Mucosa of rectum (tissue), 2 donors: ENCODE results near the gene KCNQ4.

Experiments
- H3K27ac ChIP-seq, 2 donors: one replicate each; pipeline ENCODE4 v1.7.0; 2013; ENCODE audit warnings: inconsistent platforms in 2 of 2, low read depth in 2 of 2, low read length in 2 of 2
- H3K27me3 ChIP-seq, 2 donors: one replicate each; pipeline ENCODE4 v1.7.0; 2013; ENCODE audit warnings: low read length in 2 of 2; ENCODE audit not compliant: control insufficient read depth in 2 of 2, insufficient read depth in 2 of 2
- H3K36me3 ChIP-seq, 2 donors: one replicate each; pipeline ENCODE4 v1.7.0; 2013; ENCODE audit warnings: low read length in 2 of 2; ENCODE audit not compliant: control insufficient read depth in 2 of 2, insufficient read depth in 2 of 2
- H3K4me1 ChIP-seq, 2 donors: one replicate each; pipeline ENCODE4 v1.7.0; 2013; ENCODE audit warnings: low read length in 2 of 2, mild to moderate bottlenecking in 1 of 2; ENCODE audit not compliant: control insufficient read depth in 2 of 2, insufficient read depth in 2 of 2
- H3K4me3 ChIP-seq, 2 donors: one replicate each; pipeline ENCODE4 v1.7.0; 2013; ENCODE audit warnings: low read length in 2 of 2
- H3K9ac ChIP-seq, 2 donors: one replicate each; pipeline ENCODE4 v1.7.0; 2013; ENCODE audit warnings: low read length in 2 of 2, low read depth in 1 of 2, mild to moderate bottlenecking in 1 of 2
- H3K9me3 ChIP-seq, 2 donors: one replicate each; pipeline ENCODE4 v1.7.0; 2013; ENCODE audit warnings: low read length in 2 of 2; ENCODE audit not compliant: control insufficient read depth in 2 of 2
- donor health status: healthy.
- donor health status: Normal muscosa, but diverticular disease.

KCNQ4 gene

GRCh38 chr1:40754201-40754600 is 29.4 kb upstream of the KCNQ4 start:
- no peak overlapping the region for H3K4me3 ChIP-seq
- H3K4me1 ChIP-seq: peaks cover 7 to 13% of the 10 kb centered on the region in 2 donors
- H3K9me3 ChIP-seq: no peaks in the 10 kb centered on the region
- H3K27ac ChIP-seq: no peak overlapping the region
- peaks cover 76 to 81% of the 10 kb centered on the region in 2 donors for H3K36me3 ChIP-seq
- H3K9ac ChIP-seq: no peak overlapping the region
- H3K27me3 ChIP-seq: no peaks in the 10 kb centered on the region

DNA sequence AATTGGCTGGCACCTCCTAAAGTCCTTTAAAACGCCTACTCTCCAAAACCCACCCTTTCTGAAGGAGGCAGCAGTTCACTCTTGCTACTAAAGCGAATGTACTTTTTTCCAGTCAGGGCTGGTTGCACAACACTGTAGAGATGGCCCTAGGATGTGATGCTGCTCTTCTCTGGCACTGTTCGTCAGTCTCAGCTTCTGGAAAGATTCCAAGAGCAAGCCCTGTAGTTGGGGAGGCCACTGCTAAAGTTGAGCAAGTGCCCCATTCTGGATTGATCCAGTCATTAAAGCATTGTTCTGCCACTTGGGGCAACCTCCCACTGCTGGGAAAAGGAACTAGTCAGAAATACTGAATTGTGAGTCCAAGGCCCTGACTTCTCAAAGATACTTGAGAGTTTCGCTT is 28.5 kb upstream of the KCNQ4 start:
- Histone ChIP-seq H3K36me3 (peaks cover 74 to 83% of the 10 kb centered on the region in 2 donors), H3K27me3 (no peaks in the 10 kb centered on the region), H3K4me3 (no peak overlapping the region), H3K9me3 (no peaks in the 10 kb centered on the region), H3K9ac (no peak overlapping the region), H3K4me1 (peaks cover 4 to 5% of the 10 kb centered on the region in 2 donors), H3K27ac (no peak overlapping the region)

GRCh38 chr1:40756523-40756922 is 27.1 kb upstream of the KCNQ4 start:
- H3K9me3 ChIP-seq: no peaks in the 10 kb centered on the region
- H3K36me3 ChIP-seq: peaks cover 79 to 80% of the 10 kb centered on the region in 2 donors
- H3K9ac ChIP-seq: no peak overlapping the region
- no peak overlapping the region for H3K4me3 ChIP-seq
- no peak overlapping the region for H3K27ac ChIP-seq
- no peaks in the 10 kb centered on the region for H3K27me3 ChIP-seq
- H3K4me1 ChIP-seq: no peaks in the 10 kb centered on the region

GRCh38 chr1:40757084-40757483 is 26.5 kb upstream of the KCNQ4 start:
- H3K9ac ChIP-seq: no peak overlapping the region
- no peaks in the 10 kb centered on the region for H3K27me3 ChIP-seq
- H3K36me3 ChIP-seq: peaks cover 83 to 84% of the 10 kb centered on the region in 2 donors
- no peaks in the 10 kb centered on the region for H3K4me1 ChIP-seq
- no peaks in the 10 kb centered on the region for H3K9me3 ChIP-seq
- no peak overlapping the region for H3K4me3 ChIP-seq
- H3K27ac ChIP-seq: no peak overlapping the region

DNA sequence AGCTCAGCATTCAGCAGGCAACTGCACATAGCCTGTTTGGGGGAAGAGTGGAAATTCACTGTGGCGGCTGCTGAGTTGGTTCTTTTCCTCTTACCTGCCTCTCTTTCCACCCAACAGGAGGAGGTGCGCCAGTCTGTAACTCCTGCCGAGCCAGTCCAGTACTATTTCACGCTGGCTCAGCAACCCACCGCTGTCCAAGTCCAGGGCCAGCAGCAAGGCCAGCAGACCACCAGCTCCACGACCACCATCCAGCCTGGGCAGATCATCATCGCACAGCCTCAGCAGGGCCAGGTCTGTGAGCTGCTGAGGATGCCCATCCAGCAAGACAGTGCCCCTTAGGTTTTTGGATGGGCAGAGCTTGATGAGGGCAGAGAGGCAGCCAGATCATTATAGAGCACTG is 25.6 kb upstream of the KCNQ4 start:
- H3K4me3 ChIP-seq: no peak overlapping the region
- no peaks in the 10 kb centered on the region for H3K4me1 ChIP-seq
- H3K9me3 ChIP-seq: no peaks in the 10 kb centered on the region
- no peak overlapping the region for H3K9ac ChIP-seq
- peaks cover 84 to 86% of the 10 kb centered on the region in 2 donors for H3K36me3 ChIP-seq
- H3K27ac ChIP-seq: no peak overlapping the region
- H3K27me3 ChIP-seq: no peaks in the 10 kb centered on the region

DNA sequence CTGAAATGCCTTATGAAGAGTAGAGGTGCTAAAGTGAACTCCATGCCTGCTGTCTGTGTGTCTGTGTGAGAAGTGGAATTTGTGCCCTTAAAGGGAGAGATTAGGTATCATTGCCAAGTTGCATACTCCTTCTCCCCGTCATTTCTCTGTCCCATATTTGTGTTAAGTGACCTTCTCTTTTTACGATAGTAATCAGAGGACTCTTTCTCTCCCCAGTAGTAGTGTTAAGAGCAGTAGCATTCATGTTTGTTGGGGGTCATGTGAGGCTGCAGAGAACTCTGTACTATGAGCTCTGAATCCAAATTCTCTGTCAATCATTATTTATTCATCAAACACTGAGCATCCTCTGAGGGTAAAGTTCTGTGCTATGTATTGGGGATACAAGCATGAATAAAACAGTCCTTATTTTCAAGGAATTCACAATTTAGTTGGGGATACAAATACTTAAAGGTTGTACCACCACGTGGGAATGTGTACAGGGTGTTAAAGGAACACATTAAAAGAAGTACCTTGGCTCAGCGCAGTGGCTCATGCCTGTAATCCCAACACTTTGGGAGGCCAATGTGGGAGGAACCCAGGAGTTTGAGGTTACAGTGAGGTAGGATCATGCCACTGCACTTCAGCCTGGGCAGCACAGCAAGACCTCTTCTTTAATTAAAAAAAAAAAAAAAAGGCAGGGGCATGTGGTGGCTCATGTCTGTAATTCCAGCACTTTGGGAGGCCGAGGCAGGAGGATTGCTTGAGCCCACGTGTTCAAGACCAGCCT is 24.8 kb upstream of the KCNQ4 start:
- H3K27ac ChIP-seq: no peak overlapping the region
- H3K9me3 ChIP-seq: no peaks in the 10 kb centered on the region
- H3K4me1 ChIP-seq: no peaks in the 10 kb centered on the region
- H3K36me3 ChIP-seq: peaks cover 80 to 82% of the 10 kb centered on the region in 2 donors
- no peak overlapping the region for H3K4me3 ChIP-seq
- H3K27me3 ChIP-seq: no peaks in the 10 kb centered on the region
- H3K9ac ChIP-seq: no peak overlapping the region

GRCh38 chr1:40760984-40761383 is 22.6 kb upstream of the KCNQ4 start:
- H3K27ac ChIP-seq: no peak overlapping the region
- H3K4me3 ChIP-seq: no peak overlapping the region
- peaks cover 80% of the 10 kb centered on the region in 2 donors for H3K36me3 ChIP-seq
- H3K4me1 ChIP-seq: no peaks in the 10 kb centered on the region
- H3K27me3 ChIP-seq: no peaks in the 10 kb centered on the region
- no peak overlapping the region for H3K9ac ChIP-seq
- H3K9me3 ChIP-seq: no peaks in the 10 kb centered on the region

DNA sequence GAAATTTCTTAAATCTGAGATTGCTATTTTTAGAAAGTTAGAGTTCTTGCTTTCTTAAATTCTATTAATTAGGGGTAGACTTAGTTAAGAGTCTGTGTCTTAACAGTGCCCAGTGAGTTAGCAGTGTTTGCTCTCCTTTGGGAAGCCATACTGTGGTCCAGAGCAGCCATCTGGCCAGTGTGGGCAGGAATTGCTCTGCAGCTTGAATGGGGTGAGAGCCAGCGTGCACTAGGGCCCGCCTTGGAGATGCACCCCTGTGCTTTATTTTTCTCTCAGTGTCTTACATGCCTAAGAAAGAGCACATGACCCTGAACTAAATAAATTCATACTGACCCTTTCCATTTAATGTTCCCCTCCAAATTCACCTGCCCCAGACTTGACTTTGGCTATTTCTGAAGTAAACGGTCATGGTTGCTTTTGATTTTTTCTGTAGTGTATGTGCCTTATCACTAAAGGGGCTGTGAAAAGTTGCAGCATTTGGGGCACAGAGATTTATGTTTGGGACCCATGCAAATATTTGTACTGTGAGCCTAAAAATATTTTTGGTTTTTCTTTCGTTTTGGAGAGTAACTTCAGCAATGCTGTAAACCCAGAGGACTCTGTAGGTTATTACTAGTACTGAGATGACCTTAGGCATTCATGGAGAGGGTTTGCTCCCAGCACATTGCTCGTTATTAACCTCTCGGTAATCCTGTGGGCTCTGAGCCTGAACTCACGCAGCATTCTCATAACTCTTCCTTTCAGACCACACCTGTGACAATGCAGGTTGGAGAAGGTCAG is 21.3 kb upstream of the KCNQ4 start:
- Histone ChIP-seq H3K4me3 (no peak overlapping the region), H3K27me3 (no peaks in the 10 kb centered on the region), H3K9ac (no peak overlapping the region), H3K27ac (no peak overlapping the region), H3K9me3 (no peaks in the 10 kb centered on the region), H3K36me3 (peaks cover 80 to 83% of the 10 kb centered on the region in 2 donors), H3K4me1 (no peaks in the 10 kb centered on the region)

GRCh38 chr1:40763742-40764532 is 19.6 kb upstream of the KCNQ4 start:
- Histone ChIP-seq H3K9me3 (no peaks in the 10 kb centered on the region), H3K4me1 (no peaks in the 10 kb centered on the region), H3K27ac (no peak overlapping the region), H3K36me3 (peaks cover 76 to 78% of the 10 kb centered on the region in 2 donors), H3K4me3 (no peak overlapping the region), H3K27me3 (no peaks in the 10 kb centered on the region), H3K9ac (no peak overlapping the region)

DNA sequence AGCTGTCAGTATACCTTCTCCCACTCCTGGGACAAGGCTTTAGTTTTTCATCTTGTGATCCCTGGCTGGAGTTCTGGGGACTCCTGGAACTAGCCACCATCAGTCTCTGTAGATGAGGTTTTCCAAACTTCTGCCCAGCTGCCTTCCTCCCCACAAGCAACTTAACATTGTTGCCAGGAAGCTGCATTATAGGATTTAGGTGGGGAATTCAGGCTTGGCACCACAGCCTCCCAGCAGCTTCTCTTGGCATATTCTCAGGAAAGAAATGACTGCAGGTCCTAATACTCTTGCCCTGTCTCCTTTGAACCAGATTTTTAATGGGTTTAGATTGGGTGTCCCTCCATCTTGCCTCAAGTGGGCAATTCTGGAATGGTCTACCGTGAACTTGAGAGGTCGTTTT is 18.6 kb upstream of the KCNQ4 start:
- no peak overlapping the region for H3K4me3 ChIP-seq
- H3K9me3 ChIP-seq: no peaks in the 10 kb centered on the region
- H3K27ac ChIP-seq: no peak overlapping the region
- H3K9ac ChIP-seq: no peak overlapping the region
- peaks cover 79 to 80% of the 10 kb centered on the region in 2 donors for H3K36me3 ChIP-seq
- H3K4me1 ChIP-seq: no peaks in the 10 kb centered on the region
- H3K27me3 ChIP-seq: no peaks in the 10 kb centered on the region
